Endodermal cell (in vitro differentiated cells): ENCODE results near the gene SLC26A1. TPM values are rescaled to one million over a fixed set of nuclear protein-coding genes. Genes with fewer than 3 reads are reported as not detected.

Experiments
- DNase-seq: peaks from one replicate; pipeline ENCODE4 v3.0.0-alpha.2; 2017
- H3K27ac ChIP-seq: 2 replicates; pipeline ENCODE4 v1.5.1; 2013; ENCODE audit warnings: mild to moderate bottlenecking, low read depth, low read length, moderate library complexity
- H3K27me3 ChIP-seq: 2 replicates; pipeline ENCODE4 v1.6.1; 2013; ENCODE audit warnings: mild to moderate bottlenecking, low read length, moderate library complexity; ENCODE audit not compliant: insufficient read depth, control insufficient read depth, poor library complexity, severe bottlenecking
- H3K36me3 ChIP-seq: 2 replicates; pipeline ENCODE4 v1.7.0; 2013; ENCODE audit warnings: mild to moderate bottlenecking, low read length, moderate library complexity; ENCODE audit not compliant: control insufficient read depth, insufficient read depth
- H3K4me1 ChIP-seq: one replicate; pipeline ENCODE4 v1.7.0; 2013; ENCODE audit warnings: low read length; ENCODE audit not compliant: control insufficient read depth, insufficient read depth
- H3K4me3 ChIP-seq: 2 replicates; pipeline ENCODE4 v1.5.1; 2013; ENCODE audit warnings: mild to moderate bottlenecking, low read length, moderate library complexity
- H3K9ac ChIP-seq: 2 replicates; pipeline ENCODE4 v1.6.1; 2013; ENCODE audit warnings: mild to moderate bottlenecking, low read length, moderate library complexity; ENCODE audit not compliant: poor library complexity, severe bottlenecking; ENCODE audit errors: extremely low read depth
- H3K9me3 ChIP-seq: 2 replicates; pipeline ENCODE4 v1.6.1; 2013; ENCODE audit warnings: mild to moderate bottlenecking, low read length, moderate library complexity; ENCODE audit not compliant: control insufficient read depth
- H3K27ac Mint-ChIP-seq: 2 replicates; pipeline ENCODE4 v1.8.0; 2020; ENCODE audit warnings: mixed read lengths
- H3K27me3 Mint-ChIP-seq: 2 replicates; pipeline ENCODE4 v1.8.0; 2021; ENCODE audit warnings: mild to moderate bottlenecking, mixed read lengths; ENCODE audit not compliant: insufficient read depth
- H3K36me3 Mint-ChIP-seq: 2 replicates; pipeline ENCODE4 v1.8.0; 2020; ENCODE audit warnings: low read depth, mixed read lengths
- H3K4me1 Mint-ChIP-seq: 2 replicates; pipeline ENCODE4 v1.8.0; 2020; ENCODE audit warnings: mixed read lengths
- H3K4me3 Mint-ChIP-seq: 2 replicates; pipeline ENCODE4 v1.8.0; 2020; ENCODE audit warnings: mild to moderate bottlenecking, moderate library complexity, mixed read lengths
- H3K9me3 Mint-ChIP-seq: 2 replicates; pipeline ENCODE4 v1.8.0; 2020; ENCODE audit warnings: mild to moderate bottlenecking, mixed read lengths
- CTCF ChIP-seq: fragments of 200-600 bp; sonication (generic); conservative IDR thresholded peaks from 2 replicates; pipeline ENCODE4 v1.5.0; 2021; ENCODE audit warnings: antibody characterized with exemption, mild to moderate bottlenecking
- WGBS, 2 experiments: methylation state at CpG; one replicate each; pipeline versions ENCODE4 v1.1.5 to v1.1.7; 2013; ENCODE audit warnings: missing lambda C conversion rate in 2 of 2, mixed read lengths in 1 of 2; ENCODE audit not compliant: insufficient coverage in 1 of 2, insufficient read length in 1 of 2; 5-methylcytosine and 5-hydroxymethylcytosine counted together
- total RNA-seq, 2 donors: library from RNA; stranded (reverse); fragmentation: NEBNext Ultra II Directional in 1 of 2; extraction: Animal tissue kit (Norgen Biotek cat#: 25700) in 1 of 2; gene quantifications; 2 replicates in 1 of 2; 3 replicates in 1 of 2; pipeline ENCODE4 v1.2.1, GENCODE V29; 2021

The SLC26A1 gene
- total RNA-seq, 2 donors from 2014 or later = 0.55 to 1.0 TPM

GRCh38 chr4:961351-962230 is 31.6 kb downstream of the SLC26A1 start:
- H3K27ac ChIP-seq = no peak overlapping the region
- H3K4me3 Mint-ChIP-seq = no peak overlapping the region
- H3K4me1 Mint-ChIP-seq = no peaks in the 10 kb centered on the region
- DNase-seq = peak; percentile 36
- peaks cover 15% of the 10 kb centered on the region for H3K36me3 Mint-ChIP-seq
- no peak for TF ChIP-seq CTCF
- H3K27ac Mint-ChIP-seq = no peak overlapping the region
- no peaks in the 10 kb centered on the region for H3K4me1 ChIP-seq
- no peaks in the 10 kb centered on the region for H3K36me3 ChIP-seq
- H3K27me3 ChIP-seq = no peaks in the 10 kb centered on the region
- no peaks in the 10 kb centered on the region for H3K27me3 Mint-ChIP-seq
- 90 to 92% methylated on average over 19 to 52 of the region's 52 CpGs for WGBS, 2 experiments
- no peak overlapping the region for H3K9ac ChIP-seq
- no peak overlapping the region for H3K4me3 ChIP-seq
- H3K9me3 ChIP-seq = no peaks in the 10 kb centered on the region
- no peaks in the 10 kb centered on the region for H3K9me3 Mint-ChIP-seq

GRCh38 chr4:960636-961350 is 32.4 kb downstream of the SLC26A1 start:
- Mint-ChIP-seq H3K4me1 (no peaks in the 10 kb centered on the region), H3K9me3 (no peaks in the 10 kb centered on the region), H3K36me3 (peaks cover 15% of the 10 kb centered on the region), H3K27ac (no peak overlapping the region), H3K27me3 (no peaks in the 10 kb centered on the region), H3K4me3 (no peak overlapping the region)
- no peak for DNase-seq
- WGBS, 2 experiments = 95 to 100% methylated on average over 12 to 35 of the region's 35 CpGs
- no peak for TF ChIP-seq CTCF
- Histone ChIP-seq H3K36me3 (no peaks in the 10 kb centered on the region), H3K9ac (no peak overlapping the region), H3K27ac (no peak overlapping the region), H3K9me3 (no peaks in the 10 kb centered on the region), H3K4me1 (no peaks in the 10 kb centered on the region), H3K4me3 (no peak overlapping the region), H3K27me3 (no peaks in the 10 kb centered on the region)

- Histone ChIP-seq H3K27ac (no peak overlapping the region), H3K27me3 (no peaks in the 10 kb centered on the region), H3K36me3 (no peaks in the 10 kb centered on the region), H3K9me3 (no peaks in the 10 kb centered on the region), H3K4me1 (no peaks in the 10 kb centered on the region), H3K4me3 (no peak overlapping the region), H3K9ac (no peak overlapping the region)
- no peak overlapping the region for H3K27ac Mint-ChIP-seq
- TF ChIP-seq CTCF = no peak
- H3K27me3 Mint-ChIP-seq = no peaks in the 10 kb centered on the region
- no peak overlapping the region for H3K4me3 Mint-ChIP-seq
- DNase-seq = no peak
- H3K4me1 Mint-ChIP-seq = no peaks in the 10 kb centered on the region
- H3K9me3 Mint-ChIP-seq = no peaks in the 10 kb centered on the region
- WGBS, 2 experiments = 86 to 87% methylated on average over 14 to 16 of the region's 16 CpGs
- peaks cover 15% of the 10 kb centered on the region for H3K36me3 Mint-ChIP-seq
Measured at GRCh38 chr4:960140-960635, 33.0 kb downstream of the SLC26A1 start.
